IMR-90 (cell line): ENCODE results near the gene ARHGAP18. TPM values are rescaled to one million over a fixed set of nuclear protein-coding genes. Genes with fewer than 3 reads are reported as not detected.

ENCODE experiments used
- ATAC-seq: fragments of 200-7000 bp; cut with Tn5 transposase; 2 replicates; pipeline ENCODE4 v1.9.1; 2020; ENCODE audit warnings: low read depth, mild to moderate bottlenecking, moderate library complexity
- BruUV-seq: library from RNA; stranded (reverse); fragments of 400-500 nt; replicated peaks from 2 replicates; lab custom pipeline; 2021; lab: Mats Ljungman, UMichigan
- CTCF ChIA-PET: fragments of 300-600 bp; formaldehyde crosslinking; extraction: SDS; loops from one replicate; lab custom pipeline; 2021; ENCODE audit warnings: antibody characterized with exemption; lab: Yijun Ruan, JAX
- POLR2A ChIA-PET: fragments of 300-600 bp; sonication (Branson Sonifier 250); formaldehyde crosslinking; loops from one replicate; lab custom pipeline; 2022; ENCODE audit warnings: antibody characterized with exemption; ENCODE audit not compliant: unreplicated experiment; lab: Charles Lee
- DNase-seq: peaks from one replicate; pipeline ENCODE4 v3.0.0; 2013
- H2AFZ ChIP-seq: replicated peaks from 2 replicates; pipeline ENCODE3; 2013; ENCODE audit warnings: low read length, mild to moderate bottlenecking; ENCODE audit not compliant: poor library complexity
- H2AK5ac ChIP-seq: 2 replicates; pipeline ENCODE4 v1.6.1; 2013; ENCODE audit warnings: low read depth, low read length, inconsistent platforms
- H2AK9ac ChIP-seq: replicated peaks from 2 replicates; pipeline ENCODE3; 2013; ENCODE audit warnings: mild to moderate bottlenecking, low read depth, low read length, moderate library complexity; ENCODE audit not compliant: poor library complexity
- H2BK120ac ChIP-seq: 2 replicates; pipeline ENCODE4 v1.6.1; 2013; ENCODE audit warnings: low read depth, low read length, inconsistent platforms
- H2BK15ac ChIP-seq: 3 replicates; pipeline ENCODE4 v1.6.1; 2013; ENCODE audit warnings: low read depth, low read length, inconsistent platforms
- H2BK20ac ChIP-seq: 2 replicates; pipeline ENCODE4 v1.6.1; 2013; ENCODE audit warnings: low read depth, mild to moderate bottlenecking, inconsistent platforms, low read length, moderate library complexity
- H2BK5ac ChIP-seq: 2 replicates; pipeline ENCODE4 v1.6.1; 2013; ENCODE audit warnings: mild to moderate bottlenecking, low read depth, low read length, inconsistent platforms; ENCODE audit not compliant: poor library complexity, severe bottlenecking
- H3K14ac ChIP-seq: replicated peaks from 2 replicates; pipeline ENCODE4 v1.6.1; 2013; ENCODE audit warnings: low read depth, low read length, inconsistent platforms
- H3K18ac ChIP-seq: 2 replicates; pipeline ENCODE4 v1.6.1; 2013; ENCODE audit warnings: low read depth, low read length, control low read depth
- H3K23ac ChIP-seq: 2 replicates; pipeline ENCODE4 v1.6.1; 2013; ENCODE audit warnings: low read depth, low read length, inconsistent platforms
- H3K27ac ChIP-seq: 2 replicates; pipeline ENCODE4 v1.5.1; 2013; ENCODE audit warnings: mild to moderate bottlenecking, control low read depth, low read length; ENCODE audit not compliant: insufficient read depth
- H3K27me3 ChIP-seq: 2 replicates; pipeline ENCODE4 v1.6.1; 2013; ENCODE audit warnings: low read length; ENCODE audit not compliant: control insufficient read depth, insufficient read depth
- H3K36me3 ChIP-seq: 2 replicates; pipeline ENCODE4 v1.6.1; 2013; ENCODE audit warnings: low read length, mixed read lengths; ENCODE audit not compliant: control insufficient read depth, insufficient read depth
- H3K4ac ChIP-seq: 2 replicates; pipeline ENCODE4 v1.6.1; 2013; ENCODE audit warnings: low read depth, low read length, inconsistent platforms
- H3K4me1 ChIP-seq: 2 replicates; pipeline ENCODE4 v1.6.1; 2013; ENCODE audit warnings: low read length, mixed read lengths; ENCODE audit not compliant: control insufficient read depth, insufficient read depth
- H3K4me2 ChIP-seq: 2 replicates; pipeline ENCODE4 v1.6.1; 2013; ENCODE audit warnings: low read depth, mild to moderate bottlenecking, control low read depth, low read length, moderate library complexity
- H3K4me3 ChIP-seq: 2 replicates; pipeline ENCODE4 v1.5.1; 2013; ENCODE audit warnings: low read depth, mild to moderate bottlenecking, control low read depth, low read length, moderate library complexity; ENCODE audit not compliant: insufficient read depth
- H3K56ac ChIP-seq: 2 replicates; pipeline ENCODE4 v1.6.1; 2013; ENCODE audit warnings: low read length, inconsistent platforms; ENCODE audit not compliant: insufficient read depth; ENCODE audit errors: extremely low read depth
- H3K79me1 ChIP-seq, 2 experiments: 2 replicates each; pipeline ENCODE4 v1.6.1; 2013; ENCODE audit warnings: low read length in 2 of 2, inconsistent platforms in 1 of 2, low read depth in 1 of 2
- H3K9ac ChIP-seq: 2 replicates; pipeline ENCODE4 v1.6.1; 2013; ENCODE audit warnings: low read depth, low read length, control low read depth
- H3K9me1 ChIP-seq: 2 replicates; pipeline ENCODE4 v1.6.1; 2013; ENCODE audit warnings: low read length, inconsistent platforms; ENCODE audit not compliant: insufficient read depth
- H3K9me3 ChIP-seq: 2 replicates; pipeline ENCODE4 v1.6.1; 2013; ENCODE audit warnings: low read length; ENCODE audit not compliant: control insufficient read depth, insufficient read depth
- H4K20me1 ChIP-seq: 2 replicates; pipeline ENCODE4 v1.6.1; 2013; ENCODE audit warnings: low read length, inconsistent platforms; ENCODE audit not compliant: insufficient read depth
- H4K5ac ChIP-seq: 2 replicates; pipeline ENCODE4 v1.6.1; 2013; ENCODE audit warnings: mild to moderate bottlenecking, low read depth, low read length, control low read depth
- H4K8ac ChIP-seq, 2 experiments: 2 replicates each; pipeline ENCODE4 v1.6.1; 2013; ENCODE audit warnings: low read depth in 2 of 2, low read length in 2 of 2, control low read depth in 1 of 2, inconsistent platforms in 1 of 2
- H4K91ac ChIP-seq: 2 replicates; pipeline ENCODE4 v1.6.1; 2013; ENCODE audit warnings: low read depth, low read length, inconsistent platforms; ENCODE audit not compliant: insufficient read depth
- RCOR1 ChIP-seq: IDR thresholded peaks from 2 replicates; pipeline ENCODE4 v1.6.1; 2012; ENCODE audit warnings: mild to moderate bottlenecking, low read length, improper control_type of control experiment; ENCODE audit not compliant: insufficient replicate concordance
- whole genome bisulfite sequencing, 2 experiments: methylation state at CpG; one replicate each; pipeline versions ENCODE4 v1.1.5 to v1.1.7; 2013; ENCODE audit warnings: missing lambda C conversion rate in 2 of 2; ENCODE audit not compliant: insufficient read length in 1 of 2; ENCODE audit errors: extremely low coverage in 2 of 2; 5-methylcytosine and 5-hydroxymethylcytosine counted together
- dilution Hi-C: fragments of 300-500 bp; cut with HindIII; formaldehyde crosslinking; loops from one replicate; pipeline ENCODE4 v1.14.3; 2018; ENCODE audit warnings: low sequenced_read_pairs; ENCODE audit not compliant: unreplicated experiment
- in situ Hi-C: fragments of 300-500 bp; cut with MboI; formaldehyde crosslinking; loops from 3 replicates; pipeline ENCODE4 v1.14.3; 2019; ENCODE audit warnings: low sequenced_read_pairs, inconsistent platforms, mixed read lengths
- intact Hi-C: fragments of 100-400 bp; cut with micrococcal nuclease; formaldehyde crosslinking; loops from 2 replicates; pipeline ENCODE4 v1.10.0; 2022
- polyA plus RNA-seq, 3 experiments: library from polyadenylated mRNA; depleted of rRNA; stranded (reverse); fragments of >200 nt; gene quantifications; 2 replicates each; pipeline ENCODE4 v1.2.3, GENCODE V29; 2012; ENCODE audit warnings: low replicate concordance in 1 of 3
- total RNA-seq: library from RNA; depleted of rRNA; stranded (reverse); fragments of >200 nt; gene quantifications from 2 replicates; pipeline ENCODE4 v1.2.3, GENCODE V29; 2012

Gene ARHGAP18
- total and polyA plus RNA-seq, 2 of the 4 experiments (the other 2 are of a cell fraction), result 6.2 to 17.0 TPM

GRCh38 chr6:129546702-129547101 lies 163.3 kb downstream of the ARHGAP18 start:
- Histone ChIP-seq H3K27me3 (no peaks in the 10 kb centered on the region), H3K4me2 (no peak overlapping the region), H3K9me3 (no peaks in the 10 kb centered on the region), H2BK15ac (no peak overlapping the region), H3K27ac (no peak overlapping the region), H3K23ac (no peak overlapping the region), H2AK5ac (no peak overlapping the region), H3K4me1 (no peaks in the 10 kb centered on the region), H3K4ac (no peak overlapping the region), H2AK9ac (no peak overlapping the region), H2BK5ac (no peak overlapping the region), H3K36me3 (no peaks in the 10 kb centered on the region), H3K14ac (no peak overlapping the region), H3K9me1 (no peaks in the 10 kb centered on the region), H3K79me1 (no peaks in the 10 kb centered on the region), H3K4me3 (no peak overlapping the region), H3K9ac (no peak overlapping the region), H4K20me1 (no peaks in the 10 kb centered on the region), H2AFZ (no peak overlapping the region), H4K8ac (no peak overlapping the region), H2BK120ac (no peak overlapping the region), H2BK20ac (no peak overlapping the region), H3K56ac (no peak overlapping the region), H3K18ac (no peak overlapping the region), H4K91ac (no peak overlapping the region), H4K5ac (no peak overlapping the region)
- CTCF ChIA-PET, result interaction anchor here (0.6 to 1.7 kb wide), 2 partner anchors 10 to 325 kb away, joined by 3 read pairs; no protein-coding TSS in a partner anchor
- no peak for TF ChIP-seq RCOR1
- in situ Hi-C loops, result no loop called here
- no CpG with 5 or more reads among the region's 4 CpGs for WGBS, 2 experiments
- intact Hi-C loops, result no loop called here
- no TSS peak for BruUV-seq
- no peak for ATAC-seq
- POLR2A ChIA-PET, result no interaction called here
- dilution Hi-C loops, result no loop called here
- DNase-seq, result no peak
